ENCODE results near the gene DHODH. TPM values are rescaled to one million over a fixed set of nuclear protein-coding genes. Genes with fewer than 3 reads are reported as not detected.

Gene DHODH
- total RNA-seq (2014; rRNA removed; shearing (Covaris generic)), result 6.0 and 8.2 TPM in 2 replicates

DNA sequence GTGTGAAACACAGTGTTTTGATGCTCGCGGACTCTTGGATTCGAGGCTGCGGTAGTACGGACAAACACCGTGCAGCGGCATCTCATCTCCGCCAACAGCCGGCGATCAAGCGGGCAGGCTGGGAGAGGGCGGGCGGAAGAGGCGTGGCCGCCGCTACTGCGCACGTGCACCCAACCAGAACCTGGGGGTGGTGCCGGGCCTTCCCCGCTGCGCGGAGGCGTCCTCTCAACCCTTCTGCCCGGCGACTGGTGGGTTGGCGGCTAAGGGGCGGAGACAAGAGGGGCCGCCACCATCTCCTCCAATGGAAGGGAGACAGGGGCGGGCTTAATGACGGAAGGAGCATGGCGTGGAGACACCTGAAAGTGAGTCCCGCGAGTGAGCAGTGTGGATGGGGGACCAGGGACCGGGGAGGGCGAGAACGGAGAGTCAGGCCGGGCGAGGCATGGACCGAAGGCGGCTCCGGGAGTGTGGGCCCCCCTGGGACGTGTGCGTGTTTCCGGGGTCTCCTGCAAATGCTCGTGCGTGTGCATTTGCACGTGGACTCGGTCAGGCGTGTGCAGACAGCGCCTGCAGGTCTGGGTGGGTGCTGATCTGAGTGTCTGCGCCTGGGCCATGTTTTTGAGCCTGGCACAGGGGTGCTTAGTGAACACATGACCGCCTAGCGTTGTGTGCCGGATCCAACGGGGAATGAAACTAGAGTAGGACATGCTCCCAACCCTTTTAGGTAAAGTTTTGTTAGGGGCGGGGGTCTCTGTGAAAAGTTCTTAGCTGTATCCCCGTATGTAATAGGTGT lies at the start of gene DHODH:
Gene DHODH, plus strand, starts transcription at position 321 of the 793 bp plus-strand sequence. Its CDS starts 21 bp downstream, at position 342.
- H3K27me3 ChIP-seq, result no peaks in the 10 kb centered on the region
- DNase-seq, result peak; percentile 95 to 96
- H3K27ac ChIP-seq, result peak within 1 kb of the TSS; percentile 8; the same call in 1 of the 2 replicates
- no peaks in the 10 kb centered on the region for H3K9me3 ChIP-seq (replicated peaks)
- H3K4me1 ChIP-seq, result no peaks in the 10 kb centered on the region
- H3K36me3 ChIP-seq, result no peaks in the 10 kb centered on the region
- peak within 1 kb of the TSS; percentile 85 for H3K4me3 ChIP-seq

DNA sequence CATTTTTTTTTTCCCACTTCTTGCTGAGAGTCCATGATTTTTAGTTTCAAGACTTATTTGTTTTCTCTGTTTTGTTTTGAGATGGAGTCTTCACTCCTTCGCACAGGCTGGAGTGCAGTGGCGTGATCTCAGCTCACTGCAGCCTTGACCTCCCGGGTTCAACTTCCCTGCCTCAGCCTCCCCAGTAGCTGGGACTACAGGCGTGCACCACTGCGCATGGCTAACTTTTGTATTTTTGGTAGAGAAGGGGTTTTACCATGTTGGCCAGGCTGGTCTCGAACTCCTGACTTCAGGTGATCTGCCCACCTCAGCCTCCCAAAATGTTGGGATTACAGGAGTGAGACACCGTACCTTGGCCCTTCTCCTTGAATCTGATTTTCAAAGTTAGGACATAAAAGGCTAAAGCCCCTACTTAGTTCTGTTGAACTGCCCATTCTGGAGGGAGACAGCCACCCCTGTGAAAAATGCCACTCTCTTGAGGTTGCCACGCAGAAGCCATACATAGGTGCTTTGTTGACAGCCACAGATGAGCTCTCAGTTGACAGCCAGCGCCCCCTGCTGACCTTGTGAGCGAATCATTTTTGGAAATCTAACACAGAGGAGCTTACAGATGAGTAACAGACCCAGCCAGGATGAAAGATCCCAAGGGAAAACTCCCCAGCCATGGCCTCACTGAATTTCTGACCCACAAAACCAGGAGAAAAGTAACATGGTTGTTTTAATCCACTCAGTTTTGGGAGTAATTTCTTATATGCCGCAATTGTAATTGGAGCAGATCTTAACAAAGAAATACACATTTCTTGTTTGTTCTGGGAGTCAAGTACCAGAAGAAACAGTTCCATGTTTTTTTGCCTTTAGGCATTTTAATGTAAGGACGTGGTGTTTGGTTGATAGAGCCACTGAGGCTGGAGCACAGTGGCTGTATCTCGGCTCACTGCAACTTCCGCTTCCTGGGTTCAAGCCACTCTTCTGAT lies 47.2 kb upstream of the DHODH start:
- Histone ChIP-seq H3K4me1 (peaks cover 3% of the 10 kb centered on the region; the same call in 1 of the 2 replicates), H3K36me3 (no peaks in the 10 kb centered on the region), H3K4me3 (no peak overlapping the region), H3K27ac (no peak overlapping the region), H3K27me3 (no peaks in the 10 kb centered on the region), H3K9me3 (replicated peaks) (no peaks in the 10 kb centered on the region)
- peak; percentile 77 to 92 for DNase-seq

DNA sequence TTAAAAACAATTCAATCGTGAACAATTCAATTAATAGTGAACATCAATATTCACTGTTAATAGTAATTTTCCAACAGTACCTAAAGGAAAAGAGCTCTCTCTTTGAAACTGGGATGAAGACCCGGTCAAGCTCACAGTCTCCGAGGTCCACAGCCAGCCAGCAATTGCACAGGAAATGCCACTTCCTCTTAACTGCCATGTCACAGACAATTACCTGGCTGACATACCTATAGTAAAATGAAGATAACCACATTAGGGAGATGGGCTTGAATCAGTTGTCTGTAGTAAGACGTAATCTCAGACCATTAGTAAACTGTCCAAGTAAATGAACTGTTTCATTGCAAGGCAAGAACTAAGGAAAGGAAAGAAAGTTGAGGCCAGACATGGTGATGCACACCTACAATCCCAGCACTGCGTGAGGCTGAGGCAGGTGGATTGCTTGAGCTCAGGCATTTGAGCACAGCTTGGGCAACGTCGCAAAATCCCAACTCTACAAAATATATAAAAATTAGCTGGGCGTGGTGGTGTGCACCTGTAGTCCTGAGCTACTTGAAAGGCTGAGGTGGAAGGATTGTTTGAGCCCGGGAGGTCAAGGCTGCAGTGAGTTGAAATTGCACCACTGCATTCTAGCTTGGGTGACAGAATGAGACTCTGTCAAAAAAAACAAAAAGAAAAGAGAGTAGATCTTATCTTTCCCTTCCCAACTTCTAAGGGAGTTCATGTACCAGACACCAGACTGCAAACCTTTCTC lies 45.2 kb upstream of the DHODH start:
- DNase-seq, result no peak
- Histone ChIP-seq H3K27me3 (no peaks in the 10 kb centered on the region), H3K36me3 (no peaks in the 10 kb centered on the region), H3K9me3 (replicated peaks) (no peaks in the 10 kb centered on the region), H3K27ac (no peak overlapping the region), H3K4me3 (no peak overlapping the region), H3K4me1 (peaks cover 3% of the 10 kb centered on the region; the same call in 1 of the 2 replicates)

DNA sequence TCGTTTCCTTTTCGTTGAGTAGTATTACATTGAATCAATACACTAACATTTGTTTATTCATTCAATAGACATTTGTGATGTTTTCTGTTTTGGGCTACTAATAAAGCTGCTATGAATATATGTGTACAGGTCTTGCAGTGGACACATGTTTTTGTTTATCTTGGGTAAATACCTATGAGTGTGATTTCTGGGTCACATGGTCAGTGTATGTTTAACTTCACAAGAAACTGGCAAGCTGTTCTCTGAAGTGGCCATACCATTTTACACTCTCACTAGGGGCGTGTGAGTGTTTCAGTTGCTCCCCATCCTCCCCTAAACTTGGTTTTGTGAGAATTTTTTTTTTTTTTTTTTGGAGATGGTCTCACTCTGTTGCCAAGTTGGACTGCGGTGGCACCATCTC lies 43.3 kb upstream of the DHODH start:
- DNase-seq, result no peak
- H3K4me1 ChIP-seq, result peaks cover 3% of the 10 kb centered on the region; the same call in 1 of the 2 replicates
- H3K9me3 ChIP-seq (replicated peaks), result no peaks in the 10 kb centered on the region
- no peak overlapping the region for H3K4me3 ChIP-seq
- no peaks in the 10 kb centered on the region for H3K36me3 ChIP-seq
- no peak overlapping the region for H3K27ac ChIP-seq
- H3K27me3 ChIP-seq, result no peaks in the 10 kb centered on the region

DNA sequence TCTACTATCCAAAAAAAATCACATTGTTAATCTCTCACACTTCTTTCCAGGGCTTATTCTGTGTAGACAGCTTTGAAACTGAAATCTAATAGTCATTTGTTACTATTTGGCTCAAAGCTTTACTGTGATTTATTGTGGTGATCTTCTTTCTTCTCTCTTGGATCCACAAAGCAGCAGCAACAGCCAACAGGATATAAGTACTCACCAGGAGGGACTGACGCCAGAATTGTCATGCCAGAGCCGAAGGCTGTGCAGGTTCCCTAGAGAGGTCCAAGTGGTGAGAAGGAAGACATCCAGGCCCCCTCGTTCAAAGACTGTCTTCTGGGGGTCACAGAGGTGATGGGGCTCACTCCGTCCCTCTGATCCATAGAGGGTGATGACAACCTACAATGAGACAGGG lies 41.6 kb upstream of the DHODH start:
- H3K36me3 ChIP-seq, result no peaks in the 10 kb centered on the region
- no peaks in the 10 kb centered on the region; the same call in 1 of the 2 replicates for H3K4me1 ChIP-seq
- DNase-seq, result no peak
- H3K4me3 ChIP-seq, result no peak overlapping the region
- no peaks in the 10 kb centered on the region for H3K9me3 ChIP-seq (replicated peaks)
- no peak overlapping the region for H3K27ac ChIP-seq
- no peaks in the 10 kb centered on the region for H3K27me3 ChIP-seq

DNA sequence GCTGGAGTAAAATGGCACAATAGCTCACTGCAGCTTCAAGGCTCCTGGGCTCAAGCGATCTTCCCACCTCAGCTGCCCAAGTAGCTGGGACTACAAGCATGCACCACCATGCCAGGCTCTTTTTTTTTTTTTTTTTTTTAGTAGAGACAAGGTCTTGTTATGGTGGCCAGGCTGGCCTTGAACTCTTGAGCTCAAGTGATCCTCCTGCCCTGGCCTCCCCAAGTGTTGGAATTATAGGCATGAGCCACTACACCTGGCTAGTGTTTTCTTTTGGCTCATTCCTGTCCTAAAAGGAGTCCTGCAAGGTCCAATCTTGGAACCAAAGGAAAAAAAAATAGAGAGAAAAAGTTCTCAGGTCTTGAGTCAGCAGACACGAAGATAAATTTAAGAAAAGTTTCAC lies 39.2 kb upstream of the DHODH start:
- H3K4me1 ChIP-seq, result no peaks in the 10 kb centered on the region
- no peaks in the 10 kb centered on the region for H3K27me3 ChIP-seq
- H3K9me3 ChIP-seq (replicated peaks), result no peaks in the 10 kb centered on the region
- H3K4me3 ChIP-seq, result no peak overlapping the region
- no peak overlapping the region for H3K27ac ChIP-seq
- no peaks in the 10 kb centered on the region for H3K36me3 ChIP-seq
- no peak for DNase-seq

DNA sequence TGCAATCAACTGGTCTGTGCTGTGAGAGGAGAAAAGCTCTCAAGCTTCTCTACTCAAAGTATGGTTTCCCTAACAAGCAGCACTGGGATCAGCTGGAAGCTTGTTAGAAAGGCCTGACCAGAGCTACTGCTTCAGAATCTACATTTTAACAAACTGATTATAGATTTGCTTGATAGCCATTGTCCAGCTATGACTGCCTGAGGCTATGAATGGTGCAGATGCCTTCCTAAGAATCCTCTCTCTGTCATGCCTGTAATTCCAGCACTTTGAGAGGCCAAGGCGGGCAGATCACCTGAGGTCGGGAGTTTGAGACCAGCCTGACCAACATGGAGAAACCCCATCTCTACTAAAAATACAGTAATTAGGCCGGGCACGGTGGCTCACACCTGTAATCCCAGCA lies 37.0 kb upstream of the DHODH start:
- no peaks in the 10 kb centered on the region for H3K9me3 ChIP-seq (replicated peaks)
- no peaks in the 10 kb centered on the region for H3K36me3 ChIP-seq
- no peak overlapping the region for H3K27ac ChIP-seq
- DNase-seq, result no peak
- H3K4me1 ChIP-seq, result no peaks in the 10 kb centered on the region
- no peak overlapping the region for H3K4me3 ChIP-seq
- no peaks in the 10 kb centered on the region for H3K27me3 ChIP-seq

DNA sequence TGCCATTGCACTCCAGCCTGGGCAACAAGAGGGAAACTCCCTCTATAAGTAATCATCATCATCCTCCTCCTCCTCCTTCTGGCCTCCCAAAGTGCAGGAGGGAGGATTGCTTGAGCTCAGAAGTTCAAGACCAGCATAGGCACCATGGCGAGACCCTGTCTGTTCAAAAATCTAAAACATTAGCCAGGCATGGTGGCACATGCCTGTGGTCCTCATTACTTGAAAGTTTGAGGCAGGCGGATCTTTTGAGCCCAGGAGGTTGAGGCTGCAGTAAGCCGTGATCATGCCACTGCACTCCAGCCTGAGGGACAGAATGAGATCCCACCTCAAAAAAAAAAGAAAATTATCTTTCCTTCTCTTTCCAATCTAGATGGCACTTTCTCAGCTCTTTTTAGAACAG lies 36.2 kb upstream of the DHODH start:
- Histone ChIP-seq H3K4me3 (no peak overlapping the region), H3K4me1 (no peaks in the 10 kb centered on the region), H3K36me3 (no peaks in the 10 kb centered on the region), H3K27ac (no peak overlapping the region), H3K27me3 (no peaks in the 10 kb centered on the region), H3K9me3 (replicated peaks) (no peaks in the 10 kb centered on the region)
- no peak for DNase-seq

DNA sequence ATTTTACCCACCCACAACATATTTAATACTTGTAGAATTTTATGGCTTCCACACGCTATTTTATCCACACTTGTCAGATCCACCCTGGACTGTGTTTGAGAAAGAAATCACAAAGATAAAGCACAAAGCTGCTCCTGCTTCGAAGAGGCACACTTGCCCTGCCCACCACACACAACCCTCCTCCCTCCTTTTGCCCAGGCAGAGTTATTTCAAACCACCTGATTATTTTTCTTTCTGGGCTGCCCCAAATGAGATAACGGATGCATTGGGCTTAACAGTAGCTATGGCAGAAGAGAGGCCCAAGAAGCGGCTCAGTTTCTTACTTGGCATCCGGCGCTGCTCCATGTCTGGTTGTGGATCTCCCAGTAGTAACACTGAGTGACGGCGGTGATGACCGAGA lies 35.5 kb upstream of the DHODH start:
- Histone ChIP-seq H3K4me3 (no peak overlapping the region), H3K36me3 (no peaks in the 10 kb centered on the region), H3K27ac (no peak overlapping the region), H3K27me3 (no peaks in the 10 kb centered on the region), H3K9me3 (replicated peaks) (no peaks in the 10 kb centered on the region), H3K4me1 (no peaks in the 10 kb centered on the region)
- no peak for DNase-seq

DNA sequence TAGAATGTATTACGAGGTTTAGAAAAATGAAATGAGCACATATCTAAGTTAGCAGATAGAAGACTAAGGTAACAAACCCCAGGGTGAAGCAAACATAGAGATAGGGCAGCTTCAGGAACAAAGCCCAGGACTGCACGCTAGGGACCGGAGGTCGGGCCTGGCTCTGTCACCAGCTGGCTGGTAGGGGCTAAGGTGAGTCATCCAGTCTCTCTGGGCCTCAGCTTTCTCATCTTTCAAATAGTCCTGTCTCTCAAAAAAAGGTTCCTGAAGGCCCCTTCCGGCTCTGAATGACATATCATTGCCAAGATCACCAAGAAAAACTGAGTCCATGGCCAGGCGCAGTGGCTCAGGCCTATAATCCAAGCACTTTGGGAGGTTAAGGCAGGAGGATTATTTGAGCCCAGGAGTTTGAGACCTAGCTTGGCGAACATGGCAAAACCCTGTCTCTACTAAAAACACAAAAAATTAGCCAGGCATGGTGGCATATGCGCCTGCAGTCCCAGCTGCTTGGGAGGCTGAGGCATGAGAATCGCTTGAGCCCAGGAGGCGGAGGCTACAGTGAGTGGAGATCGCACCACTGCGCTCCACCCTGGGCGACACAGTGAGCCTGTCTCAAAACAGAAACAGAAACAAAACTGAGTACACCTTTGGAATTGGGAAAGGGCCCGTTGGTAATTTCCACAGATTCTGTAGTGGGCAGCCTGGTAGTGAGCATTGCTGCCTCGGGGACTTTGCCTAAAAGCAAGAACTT lies 34.3 kb upstream of the DHODH start:
- Histone ChIP-seq H3K4me3 (no peak overlapping the region), H3K9me3 (replicated peaks) (no peaks in the 10 kb centered on the region), H3K27me3 (no peaks in the 10 kb centered on the region), H3K27ac (no peak overlapping the region), H3K36me3 (no peaks in the 10 kb centered on the region), H3K4me1 (no peaks in the 10 kb centered on the region)
- no peak for DNase-seq

DNA sequence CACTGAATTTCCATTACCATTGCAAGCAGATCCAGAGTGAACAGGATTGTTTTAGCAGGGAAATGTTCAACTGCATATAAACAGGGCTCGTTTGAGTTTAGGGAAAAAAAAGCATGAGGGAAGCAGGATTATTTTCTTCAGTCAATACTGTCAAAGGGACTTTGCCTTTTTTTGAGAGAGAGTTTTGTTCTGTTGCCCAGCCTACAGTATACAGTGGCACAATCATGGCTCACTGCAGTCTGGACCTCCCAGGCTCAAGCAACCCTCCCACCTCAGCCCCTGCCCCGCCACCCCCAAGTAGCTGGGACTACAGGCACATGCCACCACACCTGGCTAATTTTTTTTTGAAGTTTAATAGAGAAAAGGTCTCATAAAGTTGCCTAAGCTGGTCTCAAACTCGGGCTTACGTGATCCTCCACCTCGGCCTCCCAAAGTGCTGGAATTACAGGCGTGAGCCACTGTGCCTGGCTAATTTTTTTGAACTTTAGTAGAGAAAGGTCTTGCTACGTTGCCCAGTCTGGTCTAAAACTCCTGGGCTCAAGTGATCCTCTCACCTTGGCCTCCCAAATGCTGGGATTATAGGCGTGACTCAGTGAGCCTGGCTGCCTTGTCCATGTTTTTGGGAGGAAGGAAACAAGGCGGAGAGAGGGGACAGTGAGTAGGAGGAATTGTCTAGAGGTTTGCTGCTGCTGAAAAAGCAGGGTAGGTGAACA lies 23.1 kb upstream of the DHODH start:
- Histone ChIP-seq H3K27ac (no peak overlapping the region), H3K27me3 (no peaks in the 10 kb centered on the region), H3K36me3 (no peaks in the 10 kb centered on the region), H3K9me3 (replicated peaks) (no peaks in the 10 kb centered on the region), H3K4me1 (no peaks in the 10 kb centered on the region), H3K4me3 (no peak overlapping the region)
- no peak for DNase-seq

DNA sequence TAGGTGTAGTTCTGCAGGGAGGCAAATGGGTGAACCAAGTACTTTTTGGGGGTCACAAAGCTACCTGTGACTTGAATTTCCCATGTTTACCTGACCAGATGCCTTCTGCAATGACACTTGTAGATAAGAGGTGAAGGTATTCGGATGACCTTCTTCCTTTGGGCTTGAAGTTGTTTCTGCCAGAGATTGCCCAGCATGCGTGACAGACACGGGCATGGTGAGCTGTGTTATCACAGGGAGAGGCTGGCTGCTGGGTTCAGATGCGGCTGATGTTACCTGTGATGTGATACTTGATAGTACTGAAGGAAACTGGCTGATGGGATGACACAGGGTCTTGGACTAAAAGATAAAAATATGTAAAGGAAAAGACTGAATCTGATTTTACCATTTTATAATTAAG lies 22.4 kb upstream of the DHODH start:
- Histone ChIP-seq H3K27ac (no peak overlapping the region), H3K4me3 (no peak overlapping the region), H3K27me3 (no peaks in the 10 kb centered on the region), H3K9me3 (replicated peaks) (no peaks in the 10 kb centered on the region), H3K36me3 (no peaks in the 10 kb centered on the region), H3K4me1 (no peaks in the 10 kb centered on the region)
- DNase-seq, result no peak

DNA sequence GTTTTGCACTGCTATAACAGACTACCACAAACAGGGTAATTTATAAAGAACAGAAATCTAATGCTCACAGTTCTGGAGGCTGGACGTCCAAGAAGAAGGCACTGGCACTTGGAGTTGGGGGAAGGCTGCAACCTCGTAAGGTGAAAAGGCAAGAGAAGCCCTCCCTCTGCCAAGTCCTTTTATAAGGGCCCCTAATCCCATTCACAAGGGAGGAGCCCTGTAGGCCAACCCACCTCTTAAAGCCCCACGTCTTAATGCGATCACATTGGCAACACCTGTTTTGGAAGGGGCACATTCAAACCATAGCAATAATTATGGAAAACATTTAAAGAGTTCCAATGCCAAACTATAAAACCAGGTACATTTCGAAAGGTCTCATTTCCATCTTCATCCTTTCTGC lies 13.5 kb upstream of the DHODH start:
- H3K4me3 ChIP-seq, result no peak overlapping the region
- no peak for DNase-seq
- H3K36me3 ChIP-seq, result no peaks in the 10 kb centered on the region
- no peak overlapping the region for H3K27ac ChIP-seq
- no peaks in the 10 kb centered on the region for H3K9me3 ChIP-seq (replicated peaks)
- H3K4me1 ChIP-seq, result no peaks in the 10 kb centered on the region
- no peaks in the 10 kb centered on the region for H3K27me3 ChIP-seq
